HG03520 (cell line): ENCODE measurements around the gene B3GNT9.

Experiments
- ATAC-seq: cut with Tn5 transposase; IDR thresholded peaks from one replicate; pipeline ENCODE4 v1.9.1; 2021; ENCODE audit warnings: mild to moderate bottlenecking, moderate library complexity; ENCODE audit not compliant: unreplicated experiment

The B3GNT9 gene

GRCh38 chr16:67169011-67169451 lies 18.2 kb upstream of the B3GNT9 start:
- no peak for ATAC-seq

GRCh38 chr16:67167588-67167987 lies 16.8 kb upstream of the B3GNT9 start:
- no peak for ATAC-seq

- no peak for ATAC-seq
Measured at GRCh38 chr16:67166598-67167168, 15.9 kb upstream of the B3GNT9 start.

- ATAC-seq, result no peak
Measured at GRCh38 chr16:67166110-67166547, 15.3 kb upstream of the B3GNT9 start.

GRCh38 chr16:67165121-67166078 lies 14.6 kb upstream of the B3GNT9 start:
- ATAC-seq, result no peak

GRCh38 chr16:67164599-67165061 lies 13.8 kb upstream of the B3GNT9 start, which contains the start of gene HSF4:
Gene HSF4, plus strand, starts transcription at chr16:67164745. Its CDS starts 67 bp downstream, at chr16:67164812.
- ATAC-seq, result no peak

- no peak for ATAC-seq
Measured at GRCh38 chr16:67163999-67164558, 13.3 kb upstream of the B3GNT9 start.

- ATAC-seq, result no peak
Measured at GRCh38 chr16:67163164-67163998, 12.6 kb upstream of the B3GNT9 start.

GRCh38 chr16:67162506-67163163 lies 11.8 kb upstream of the B3GNT9 start:
- no peak for ATAC-seq

- ATAC-seq, result no peak
Measured at GRCh38 chr16:67161595-67162058, 10.8 kb upstream of the B3GNT9 start.

GRCh38 chr16:67158637-67159600 lies 8.1 kb upstream of the B3GNT9 start:
- ATAC-seq, result peak; percentile 29

GRCh38 chr16:67157892-67158635 lies 7.3 kb upstream of the B3GNT9 start:
- no peak for ATAC-seq

- ATAC-seq, result no peak
Measured at GRCh38 chr16:67157106-67157748, 6.4 kb upstream of the B3GNT9 start.

GRCh38 chr16:67156143-67156844 lies 5.5 kb upstream of the B3GNT9 start:
- ATAC-seq, result no peak

- no peak for ATAC-seq
Measured at GRCh38 chr16:67155295-67156142, 4.7 kb upstream of the B3GNT9 start.
